GM12864 (cell line): ENCODE results near the gene VN1R5.

ENCODE experiments used
- DNase-seq: peaks from one replicate; pipeline ENCODE4 v3.0.0-alpha.2; 2011; ENCODE audit warnings: low read depth
- H3K4me3 ChIP-seq: 2 replicates; pipeline ENCODE4 v1.5.1; 2011; ENCODE audit warnings: mild to moderate bottlenecking, low read depth, low read length, control low read depth
- CTCF ChIP-seq: IDR thresholded peaks from 2 replicates; pipeline ENCODE4 v1.5.1; 2011; ENCODE audit warnings: low read depth, mild to moderate bottlenecking, moderate library complexity, low read length, control low read depth, inconsistent platforms; ENCODE audit errors: missing control alignments

VN1R5 gene

GRCh38 chr1:247270003-247270402, 14.1 kb downstream of the VN1R5 start:
- no peak for DNase-seq
- no peak for TF ChIP-seq CTCF
- no peak overlapping the region for H3K4me3 ChIP-seq

GRCh38 chr1:247273013-247273412, 17.1 kb downstream of the VN1R5 start:
- no peak for TF ChIP-seq CTCF
- H3K4me3 ChIP-seq, result no peak overlapping the region
- no peak for DNase-seq

DNA sequence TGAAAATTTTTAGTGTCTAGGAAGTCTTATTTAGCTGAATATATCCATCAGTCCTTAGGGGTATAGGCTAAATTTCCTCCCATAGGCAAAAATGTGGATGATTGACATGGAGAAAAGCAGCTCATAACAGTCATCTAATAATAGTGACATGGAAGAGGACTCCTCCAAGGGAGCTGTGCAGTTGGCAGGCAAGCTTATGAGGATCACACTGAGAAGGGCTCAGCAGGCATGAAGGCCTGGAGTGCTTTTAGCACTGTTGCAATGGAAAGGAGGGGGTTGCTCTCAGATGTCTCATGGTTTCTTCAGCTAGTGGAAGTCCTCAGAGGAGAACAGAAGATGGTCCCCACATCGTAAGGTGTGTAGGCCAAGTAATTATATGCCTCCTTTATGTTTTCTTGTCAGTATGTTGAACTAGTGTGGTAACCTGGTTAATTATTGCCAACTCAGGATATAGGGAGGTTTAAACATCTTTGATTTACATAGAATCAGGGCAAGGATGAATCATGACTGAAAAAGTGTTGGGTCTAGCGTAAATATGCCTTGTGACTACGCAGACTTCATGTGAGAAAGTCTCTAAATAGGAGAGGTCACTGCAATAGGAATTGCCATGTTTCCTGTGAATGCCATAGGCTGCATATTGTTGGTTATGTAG, 18.9 kb downstream of the VN1R5 start:
- H3K4me3 ChIP-seq, result no peak overlapping the region
- TF ChIP-seq CTCF, result no peak
- DNase-seq, result no peak

DNA sequence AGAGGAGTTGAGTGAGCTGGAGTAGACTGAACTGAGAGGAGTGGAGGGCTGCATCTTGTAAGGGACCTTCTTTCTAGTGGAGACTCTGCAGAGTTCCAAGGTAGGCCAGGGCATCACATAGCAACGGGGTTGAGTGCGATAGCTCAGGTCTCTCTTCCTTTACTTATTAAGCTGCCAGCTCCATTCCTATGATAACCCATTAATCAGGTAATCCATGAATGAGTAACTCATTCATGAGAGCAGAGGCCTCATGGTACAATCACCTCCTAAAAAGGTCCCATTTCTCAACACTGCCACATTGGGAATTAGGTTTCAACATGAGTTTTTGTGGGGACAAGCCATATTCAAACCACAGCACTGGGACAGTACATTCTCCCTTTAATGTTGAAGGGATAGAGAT, 21.3 kb downstream of the VN1R5 start:
- no peak for TF ChIP-seq CTCF
- H3K4me3 ChIP-seq, result no peak overlapping the region
- no peak for DNase-seq

GRCh38 chr1:247281001-247281574, 25.2 kb downstream of the VN1R5 start:
- H3K4me3 ChIP-seq, result no peak overlapping the region
- no peak for TF ChIP-seq CTCF
- DNase-seq, result no peak

- no peak for TF ChIP-seq CTCF
- no peak overlapping the region for H3K4me3 ChIP-seq
- DNase-seq, result no peak
Measured at GRCh38 chr1:247286134-247286670, 30.3 kb downstream of the VN1R5 start.

- H3K4me3 ChIP-seq, result no peak overlapping the region
- TF ChIP-seq CTCF, result no peak
- no peak for DNase-seq
Measured at GRCh38 chr1:247287460-247287859, 31.6 kb downstream of the VN1R5 start.
